Hematopoietic multipotent progenitor cell (in vitro differentiated cells): ENCODE results near the gene PCAT6. TPM values are rescaled to one million over a fixed set of nuclear protein-coding genes. Genes with fewer than 3 reads are reported as not detected.
"Not testable (repeated sequence)": the region's sequence is repeated elsewhere in the genome, so short reads cannot be mapped to it uniquely, and the experiment has no call there.

Experiments used
- DNase-seq, 3 donors: peaks; one replicate each; pipeline ENCODE4 v3.0.0-alpha.2; 2011 to 2015; ENCODE audit warnings: low read depth in 2 of 3, low spot score in 2 of 3
- total RNA-seq: library from RNA; depleted of rRNA; stranded (reverse); fragments of >200 nt; gene quantifications from one replicate; pipeline ENCODE4 v1.2.3, GENCODE V29; 2012

Gene PCAT6
- 1.1 TPM for total RNA-seq

DNA sequence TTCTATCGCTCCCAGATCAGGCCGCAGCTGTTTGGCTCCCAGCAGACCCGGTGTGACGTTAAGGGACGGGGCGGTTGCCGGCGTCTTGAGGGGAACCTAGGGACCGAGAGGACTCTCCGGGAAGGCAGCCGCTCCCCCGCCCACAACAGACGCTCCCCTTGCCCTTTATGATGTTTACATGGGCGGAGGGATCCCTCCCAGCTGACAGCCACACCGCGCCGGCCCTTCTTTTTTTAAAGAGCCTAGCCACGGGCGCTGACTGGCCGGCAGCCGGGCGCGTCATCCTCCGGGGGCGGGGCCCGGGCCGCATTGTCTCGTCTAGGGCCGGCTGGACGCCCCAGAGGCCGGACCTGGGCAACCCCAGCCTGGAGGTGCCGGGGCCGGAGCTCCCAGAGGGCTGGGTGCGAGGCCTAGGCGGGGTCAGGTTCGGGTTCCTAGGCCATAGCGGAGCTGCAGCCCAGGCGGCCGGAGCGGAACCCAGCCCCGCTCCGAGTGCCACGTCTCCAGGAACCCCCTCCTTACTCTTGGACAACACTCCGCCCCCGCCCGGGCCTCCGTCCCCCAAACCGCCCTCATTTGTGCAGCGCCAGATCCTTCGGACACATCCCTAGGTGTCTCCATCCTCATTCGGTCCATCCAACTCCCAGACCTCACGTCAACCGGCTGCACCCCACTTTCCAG is at the start of gene PCAT6:
Gene PCAT6 (plus strand): TSS at position 340 of the 681 bp plus-strand sequence.
- DNase-seq = peak in 2 of 3 donors; percentile 93 to 94

GRCh38 chr1:202762019-202762418 is 48.7 kb upstream of the PCAT6 start:
- no peak for DNase-seq

DNA sequence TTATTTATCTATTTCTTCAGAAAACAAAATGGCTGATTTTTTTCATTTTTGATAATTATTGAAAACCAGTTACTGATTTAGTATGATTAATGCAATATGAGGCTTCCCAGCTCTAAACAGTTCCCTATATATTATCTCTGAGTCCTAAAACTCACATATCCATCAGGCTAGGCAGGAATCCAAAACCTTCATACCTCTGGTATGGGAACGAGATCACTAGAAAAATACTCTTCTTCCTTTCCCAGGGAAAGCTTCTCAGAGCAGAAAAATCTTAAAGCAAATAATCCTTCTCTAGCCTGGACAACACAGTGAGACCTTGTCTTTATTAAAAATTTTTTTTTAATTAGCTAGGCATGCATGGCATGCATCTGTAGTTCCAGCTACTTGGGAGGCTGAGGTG is 45.0 kb upstream of the PCAT6 start:
- DNase-seq = no peak

GRCh38 chr1:202770135-202770534 is 40.6 kb upstream of the PCAT6 start:
- DNase-seq = no peak

GRCh38 chr1:202781180-202781579 is 29.6 kb upstream of the PCAT6 start:
- no peak for DNase-seq

GRCh38 chr1:202786804-202787203 is 23.9 kb upstream of the PCAT6 start:
- no peak for DNase-seq

- no peak for DNase-seq
These were observed 22.0 kb upstream of the PCAT6 start for GRCh38 chr1:202788800-202789199.

DNA sequence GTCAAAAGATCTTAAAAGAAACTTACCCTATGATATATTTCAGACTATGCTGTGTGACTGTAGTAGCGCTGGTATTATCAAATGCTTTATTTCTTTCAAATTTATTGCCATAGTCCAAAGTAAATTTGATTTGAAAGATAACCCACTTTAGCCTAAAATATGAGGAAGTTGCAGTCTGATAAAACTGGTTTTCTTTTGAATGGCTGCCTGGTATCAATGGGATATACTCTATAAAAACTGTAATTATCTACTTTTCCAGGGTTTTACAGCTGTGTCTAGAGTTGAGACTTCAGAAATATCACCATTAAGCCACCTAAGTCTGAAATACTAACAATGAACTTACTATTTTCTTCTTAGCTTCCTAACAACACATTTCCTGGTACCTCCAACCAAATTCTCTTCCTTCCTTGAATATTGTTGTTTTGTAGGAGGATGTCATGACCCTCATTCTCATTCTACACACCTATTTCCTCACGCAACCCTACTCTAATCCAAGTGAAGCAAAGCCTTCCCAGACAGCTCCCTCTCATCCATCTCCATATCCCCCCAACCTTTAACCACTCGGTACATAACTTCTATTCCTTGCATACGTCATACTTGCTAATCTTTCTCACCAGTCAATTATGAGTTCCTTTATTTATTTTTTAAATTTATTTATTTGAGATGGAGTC is 19.5 kb upstream of the PCAT6 start:
- DNase-seq = peak in 1 of 3 donors; percentile 20

DNA sequence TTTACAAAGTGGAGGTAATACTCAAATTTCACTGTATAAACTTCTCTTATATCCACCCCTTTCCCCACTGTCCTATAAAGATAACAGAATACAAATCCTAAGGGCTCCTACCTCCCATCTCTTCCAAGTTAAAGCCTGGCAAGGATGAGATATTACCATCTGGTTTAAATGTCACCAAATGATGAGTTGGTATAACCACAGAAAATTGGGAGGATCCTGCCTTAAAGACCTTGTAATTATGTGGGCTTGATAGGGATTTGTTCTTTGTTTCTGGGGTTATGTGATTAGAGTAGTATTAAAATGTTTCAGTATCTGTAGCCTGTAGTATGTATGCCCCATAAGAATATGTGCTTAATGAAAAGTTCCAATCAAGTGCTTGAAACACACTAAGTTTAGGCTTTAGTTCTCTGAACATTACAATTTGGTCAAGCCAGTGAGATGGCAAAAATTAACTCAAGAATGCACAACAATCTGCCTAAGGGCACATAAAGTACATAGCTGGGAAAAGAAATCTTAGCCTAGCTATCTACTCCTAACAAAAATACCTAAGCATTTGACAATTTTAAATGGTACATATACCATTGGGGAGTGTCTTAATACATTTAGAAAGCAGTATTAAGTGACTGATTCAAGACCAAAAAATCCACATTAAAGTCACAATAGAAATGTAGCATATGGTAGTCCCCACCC is 16.6 kb upstream of the PCAT6 start:
- no peak for DNase-seq

GRCh38 chr1:202794931-202795330 is 15.8 kb upstream of the PCAT6 start:
- not testable (repeated sequence) for DNase-seq

- no peak for DNase-seq
These were observed 14.1 kb upstream of the PCAT6 start for GRCh38 chr1:202796670-202797069.

DNA sequence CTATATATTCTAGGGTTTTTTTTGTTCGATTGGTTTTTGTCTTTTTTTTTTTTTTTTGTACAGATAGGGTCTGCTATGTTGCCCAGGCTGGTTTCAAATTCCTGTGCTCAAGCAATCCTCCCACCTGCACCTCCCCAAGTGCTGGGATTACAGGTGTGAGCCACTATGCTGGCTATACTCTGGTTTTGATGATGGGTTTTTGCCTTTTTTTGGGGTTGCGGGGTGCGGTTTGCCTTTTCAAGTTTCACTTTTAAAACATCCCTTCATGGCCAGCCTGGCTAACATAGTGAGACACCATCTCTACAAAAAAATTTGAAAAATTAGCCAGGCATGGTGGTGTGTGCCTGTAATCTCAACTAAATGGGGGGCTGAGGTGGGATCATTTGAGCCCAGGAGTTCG is 12.5 kb upstream of the PCAT6 start:
- DNase-seq = no peak

DNA sequence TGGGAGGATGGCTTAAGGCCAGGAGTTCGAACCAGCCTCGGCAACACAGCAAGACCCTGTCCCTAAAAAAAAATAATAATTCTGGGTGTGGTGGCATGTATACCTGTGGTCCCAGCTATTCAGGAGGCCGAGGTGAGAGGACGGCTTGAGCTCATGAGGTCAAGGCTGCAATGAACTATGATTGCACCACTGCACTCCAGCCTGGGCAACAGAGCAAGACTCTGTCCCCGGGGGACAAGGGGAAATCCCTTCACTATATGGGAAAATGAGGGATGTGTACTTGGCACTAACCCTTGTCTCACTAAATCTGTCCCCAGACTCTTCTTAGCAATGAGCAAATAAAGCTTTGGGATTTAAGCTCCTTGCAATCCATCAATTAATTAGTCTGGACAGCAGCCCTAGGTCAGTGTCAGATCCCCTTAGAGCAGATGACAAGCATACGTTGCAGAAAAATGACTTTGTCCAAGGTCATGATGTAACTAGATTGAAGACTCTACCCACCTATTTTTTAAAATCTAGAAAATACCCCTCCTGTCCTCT is 11.9 kb upstream of the PCAT6 start:
- no peak for DNase-seq

GRCh38 chr1:202800742-202801141 is 10.0 kb upstream of the PCAT6 start:
- no peak for DNase-seq

GRCh38 chr1:202801175-202801574 is 9.6 kb upstream of the PCAT6 start:
- no peak for DNase-seq

- no peak for DNase-seq
These were observed 8.7 kb upstream of the PCAT6 start for GRCh38 chr1:202802034-202802433.

DNA sequence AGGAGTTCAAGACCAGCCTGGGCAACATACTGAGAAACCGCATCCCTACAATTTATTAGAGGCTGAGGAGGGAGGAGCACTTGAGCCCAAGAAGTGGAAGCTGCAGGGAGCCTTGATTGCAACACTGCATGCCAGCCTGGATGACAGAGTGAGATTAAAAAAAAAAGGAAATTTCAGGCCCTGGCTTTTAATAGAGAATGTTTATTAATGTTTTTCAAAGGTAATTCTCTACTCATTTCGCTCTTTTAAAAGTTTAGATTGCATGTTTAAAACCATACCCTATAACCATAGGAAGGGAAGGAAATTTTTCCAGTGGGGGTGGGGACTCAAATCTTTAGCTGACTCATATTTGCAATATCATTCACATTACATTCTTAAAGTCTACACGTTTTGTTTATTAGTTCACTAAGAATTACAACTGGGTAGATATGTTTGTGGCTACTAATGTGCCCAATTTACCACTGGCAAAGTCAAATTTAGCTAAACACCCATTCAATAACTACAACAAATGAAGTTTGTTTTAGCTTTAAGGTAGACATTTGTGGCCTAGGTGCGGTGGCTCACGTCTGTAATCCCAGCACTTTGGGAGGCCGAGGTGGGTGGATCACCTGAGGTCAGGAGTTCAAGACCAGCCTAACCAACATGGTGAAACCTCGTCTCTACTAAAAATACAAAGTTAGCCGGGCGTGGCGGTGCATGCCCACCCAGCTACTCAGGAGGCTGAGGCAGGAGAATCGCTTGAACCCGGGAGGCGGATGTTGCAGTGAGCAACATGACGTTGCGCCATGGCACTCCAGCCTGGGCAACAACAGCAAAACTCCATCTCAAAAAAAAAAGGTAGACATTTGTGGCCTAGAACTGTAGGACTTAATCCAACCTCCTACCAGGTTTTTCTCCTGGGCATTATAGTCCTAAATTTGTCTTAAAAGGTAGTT is 7.5 kb upstream of the PCAT6 start:
- peak in 1 of 3 donors; percentile 13 for DNase-seq

GRCh38 chr1:202804126-202804525 is 6.6 kb upstream of the PCAT6 start:
- no peak for DNase-seq

- DNase-seq = peak in 1 of 3 donors; percentile 19
These were observed 4.6 kb upstream of the PCAT6 start for GRCh38 chr1:202805886-202806844.
